SJSA1 (cell line): ENCODE measurements around the gene PRKN. TPM values are rescaled to one million over a fixed set of nuclear protein-coding genes. Genes with fewer than 3 reads are reported as not detected.

Source experiments
- DNase-seq, 2 experiments: peaks; one replicate each; pipeline ENCODE4 v3.0.0-alpha.2; 2015 to 2020; ENCODE audit warnings: low spot score in 2 of 2, low read depth in 1 of 2
- H3K27ac ChIP-seq: fragments of 250-450 bp; sonication (Bioruptor Pico); 2 replicates; pipeline ENCODE4 v1.5.1; 2020; ENCODE audit warnings: mild to moderate bottlenecking, moderate library complexity
- H3K27me3 ChIP-seq: fragments of 250-450 bp; sonication (Bioruptor Pico); replicated peaks from 2 replicates; pipeline ENCODE4 v1.5.1; 2020; ENCODE audit warnings: mild to moderate bottlenecking, moderate library complexity
- H3K36me3 ChIP-seq: fragments of 250-450 bp; sonication (Bioruptor Pico); 2 replicates; pipeline ENCODE4 v1.5.1; 2020; ENCODE audit warnings: mild to moderate bottlenecking
- H3K4me1 ChIP-seq: fragments of 250-450 bp; sonication (Bioruptor Pico); replicated peaks from 2 replicates; pipeline ENCODE4 v1.6.1; 2021; ENCODE audit warnings: mild to moderate bottlenecking
- H3K4me3 ChIP-seq: fragments of 250-450 bp; sonication (Bioruptor Pico); 2 replicates; pipeline ENCODE4 v1.5.1; 2020; ENCODE audit warnings: mild to moderate bottlenecking
- H3K9me3 ChIP-seq: fragments of 250-450 bp; sonication (Bioruptor Pico); replicated peaks from 2 replicates; pipeline ENCODE4 v1.5.1; 2020; ENCODE audit warnings: mild to moderate bottlenecking
- total RNA-seq: library from RNA; depleted of rRNA; stranded (reverse); fragments of >200 nt; shearing (Covaris generic); gene quantifications from 2 replicates; pipeline ENCODE4 v1.2.3, GENCODE V29; 2014

PRKN gene
- total RNA-seq, 1 experiment from 2014 or later, result not detected

GRCh38 chr6:161389756-161390155 is 1337.8 kb downstream of the PRKN start:
- Histone ChIP-seq H3K9me3 (peaks cover 5% of the 10 kb centered on the region; the same call in 1 of the 2 replicates), H3K4me3 (no peak overlapping the region), H3K27ac (no peak overlapping the region), H3K4me1 (peaks cover 11% of the 10 kb centered on the region), H3K36me3 (no peaks in the 10 kb centered on the region), H3K27me3 (no peaks in the 10 kb centered on the region)
- DNase-seq, result no peak

- no peak for DNase-seq
- H3K4me3 ChIP-seq, result no peak overlapping the region
- peaks cover 5% of the 10 kb centered on the region; the same call in 1 of the 2 replicates for H3K9me3 ChIP-seq
- H3K27me3 ChIP-seq, result no peaks in the 10 kb centered on the region
- no peak overlapping the region for H3K27ac ChIP-seq
- no peaks in the 10 kb centered on the region for H3K4me1 ChIP-seq
- H3K36me3 ChIP-seq, result no peaks in the 10 kb centered on the region
Observed at GRCh38 chr6:161383951-161384350, 1343.6 kb downstream of the PRKN start.

GRCh38 chr6:161379834-161380582 is 1347.6 kb downstream of the PRKN start:
- Histone ChIP-seq H3K9me3 (no peaks in the 10 kb centered on the region), H3K4me3 (no peak overlapping the region), H3K27ac (no peak overlapping the region), H3K36me3 (no peaks in the 10 kb centered on the region), H3K4me1 (no peaks in the 10 kb centered on the region), H3K27me3 (no peaks in the 10 kb centered on the region)
- no peak for DNase-seq

GRCh38 chr6:161378115-161378514 is 1349.5 kb downstream of the PRKN start:
- H3K27me3 ChIP-seq, result no peaks in the 10 kb centered on the region
- no peaks in the 10 kb centered on the region for H3K36me3 ChIP-seq
- no peak overlapping the region for H3K27ac ChIP-seq
- H3K4me1 ChIP-seq, result no peaks in the 10 kb centered on the region
- no peak overlapping the region for H3K4me3 ChIP-seq
- DNase-seq, result no peak
- H3K9me3 ChIP-seq, result no peaks in the 10 kb centered on the region

- H3K9me3 ChIP-seq, result no peaks in the 10 kb centered on the region
- H3K4me3 ChIP-seq, result no peak overlapping the region
- H3K4me1 ChIP-seq, result no peaks in the 10 kb centered on the region
- H3K27me3 ChIP-seq, result no peaks in the 10 kb centered on the region
- H3K36me3 ChIP-seq, result no peaks in the 10 kb centered on the region
- H3K27ac ChIP-seq, result no peak overlapping the region
- DNase-seq, result no peak
Observed at GRCh38 chr6:161377116-161377515, 1350.5 kb downstream of the PRKN start.

GRCh38 chr6:161376367-161376766 is 1351.2 kb downstream of the PRKN start:
- Histone ChIP-seq H3K9me3 (no peaks in the 10 kb centered on the region), H3K4me1 (no peaks in the 10 kb centered on the region), H3K27ac (no peak overlapping the region), H3K4me3 (no peak overlapping the region), H3K27me3 (no peaks in the 10 kb centered on the region), H3K36me3 (no peaks in the 10 kb centered on the region)
- no peak for DNase-seq

GRCh38 chr6:161374971-161375873 is 1352.3 kb downstream of the PRKN start:
- no peaks in the 10 kb centered on the region for H3K9me3 ChIP-seq
- no peaks in the 10 kb centered on the region for H3K4me1 ChIP-seq
- DNase-seq, result no peak
- no peak overlapping the region for H3K4me3 ChIP-seq
- H3K27ac ChIP-seq, result no peak overlapping the region
- H3K36me3 ChIP-seq, result no peaks in the 10 kb centered on the region
- no peaks in the 10 kb centered on the region for H3K27me3 ChIP-seq

- no peaks in the 10 kb centered on the region for H3K27me3 ChIP-seq
- H3K36me3 ChIP-seq, result no peaks in the 10 kb centered on the region
- H3K4me3 ChIP-seq, result no peak overlapping the region
- DNase-seq, result peak; percentile 68 to 73
- H3K4me1 ChIP-seq, result no peaks in the 10 kb centered on the region
- no peaks in the 10 kb centered on the region for H3K9me3 ChIP-seq
- H3K27ac ChIP-seq, result no peak overlapping the region
Observed at GRCh38 chr6:161373905-161374451, 1353.6 kb downstream of the PRKN start.

- Histone ChIP-seq H3K27ac (no peak overlapping the region), H3K9me3 (no peaks in the 10 kb centered on the region)
Observed at GRCh38 chr6:161372422-161372793, 1355.2 kb downstream of the PRKN start.

GRCh38 chr6:161370880-161371279 is 1356.7 kb downstream of the PRKN start:
- Histone ChIP-seq H3K27me3 (no peaks in the 10 kb centered on the region), H3K4me1 (no peaks in the 10 kb centered on the region), H3K27ac (no peak overlapping the region), H3K9me3 (no peaks in the 10 kb centered on the region), H3K4me3 (no peak overlapping the region), H3K36me3 (no peaks in the 10 kb centered on the region)
- peak; percentile 38 to 60 for DNase-seq

More at GRCh38 chr6:161372422-161372793, 1355.2 kb downstream of the PRKN start:
- H3K27me3 ChIP-seq, result no peaks in the 10 kb centered on the region
- no peaks in the 10 kb centered on the region for H3K36me3 ChIP-seq
- H3K4me1 ChIP-seq, result no peaks in the 10 kb centered on the region
- DNase-seq, result no peak
- H3K4me3 ChIP-seq, result no peak overlapping the region

GRCh38 chr6:161369339-161369738 is 1358.2 kb downstream of the PRKN start:
- no peaks in the 10 kb centered on the region for H3K9me3 ChIP-seq
- H3K4me1 ChIP-seq, result no peaks in the 10 kb centered on the region
- H3K36me3 ChIP-seq, result no peaks in the 10 kb centered on the region
- DNase-seq, result no peak
- H3K27ac ChIP-seq, result no peak overlapping the region
- no peak overlapping the region for H3K4me3 ChIP-seq
- no peaks in the 10 kb centered on the region for H3K27me3 ChIP-seq

GRCh38 chr6:161368514-161368913 is 1359.1 kb downstream of the PRKN start:
- Histone ChIP-seq H3K4me1 (no peaks in the 10 kb centered on the region), H3K27me3 (no peaks in the 10 kb centered on the region), H3K4me3 (no peak overlapping the region), H3K36me3 (no peaks in the 10 kb centered on the region), H3K9me3 (no peaks in the 10 kb centered on the region; the same call in 1 of the 2 replicates), H3K27ac (no peak overlapping the region)
- no peak for DNase-seq

GRCh38 chr6:161367472-161367871 is 1360.1 kb downstream of the PRKN start:
- no peaks in the 10 kb centered on the region for H3K4me1 ChIP-seq
- DNase-seq, result no peak
- H3K27me3 ChIP-seq, result no peaks in the 10 kb centered on the region
- peaks cover 2% of the 10 kb centered on the region; the same call in 1 of the 2 replicates for H3K9me3 ChIP-seq
- H3K36me3 ChIP-seq, result no peaks in the 10 kb centered on the region
- no peak overlapping the region for H3K4me3 ChIP-seq
- H3K27ac ChIP-seq, result no peak overlapping the region
